ENCODE measurements around the gene ATXN1.

ATXN1 gene

GRCh38 chr6:16688984-16689636, 72.2 kb downstream of the ATXN1 start:
- H3K4me3 ChIP-seq (ENCODE audit: low read length), result no peak overlapping the region
- no peak for DNase-seq (ENCODE audit: low read depth)
- TF ChIP-seq CTCF (conservative IDR thresholded peaks at IDR 0.05; ENCODE audit: low read depth, low read length), result no peak

- no peak overlapping the region for H3K4me3 ChIP-seq (ENCODE audit: low read length)
- DNase-seq (ENCODE audit: low read depth), result no peak
- TF ChIP-seq CTCF (conservative IDR thresholded peaks at IDR 0.05; ENCODE audit: low read depth, low read length), result no peak
Measured at GRCh38 chr6:16688436-16688835, 72.8 kb downstream of the ATXN1 start.

- TF ChIP-seq CTCF (conservative IDR thresholded peaks at IDR 0.05; ENCODE audit: low read depth, low read length), result no peak
- H3K4me3 ChIP-seq (ENCODE audit: low read length), result no peak overlapping the region
- no peak for DNase-seq (ENCODE audit: low read depth)
Measured at GRCh38 chr6:16687045-16687444, 74.2 kb downstream of the ATXN1 start.

- H3K4me3 ChIP-seq (ENCODE audit: low read length), result no peak overlapping the region
- no peak for TF ChIP-seq CTCF (conservative IDR thresholded peaks at IDR 0.05; ENCODE audit: low read depth, low read length)
- DNase-seq (ENCODE audit: low read depth), result no peak
Measured at GRCh38 chr6:16684896-16685554, 76.2 kb downstream of the ATXN1 start.

- no peak for TF ChIP-seq CTCF (conservative IDR thresholded peaks at IDR 0.05; ENCODE audit: low read depth, low read length)
- DNase-seq (ENCODE audit: low read depth), result no peak
- H3K4me3 ChIP-seq (ENCODE audit: low read length), result no peak overlapping the region
Measured at GRCh38 chr6:16684195-16684689, 77.0 kb downstream of the ATXN1 start.

- H3K4me3 ChIP-seq (ENCODE audit: low read length), result no peak overlapping the region
- no peak for TF ChIP-seq CTCF (conservative IDR thresholded peaks at IDR 0.05; ENCODE audit: low read depth, low read length)
- peak; percentile 54 for DNase-seq (ENCODE audit: low read depth)
Measured at GRCh38 chr6:16683641-16684194, 77.5 kb downstream of the ATXN1 start.
